Measurements from ENCODE around the gene GPR37L1.

The GPR37L1 gene

GRCh38 chr1:202154766-202155477 is 32.2 kb downstream of the GPR37L1 start:
- Histone ChIP-seq H3K9me3 (replicated peaks; ENCODE audit: insufficient read depth, low read length) (no peaks in the 10 kb centered on the region), H3K79me2 (ENCODE audit: low read length) (peaks cover 39% of the 10 kb centered on the region), H3K4me2 (ENCODE audit: low read depth, low read length) (no peak overlapping the region), H3K9me2 (replicated peaks; ENCODE audit: insufficient read depth, low read length) (no peaks in the 10 kb centered on the region), H3K9ac (ENCODE audit: low read length) (no peak overlapping the region), H3F3A (ENCODE audit: insufficient read depth, low read length) (0 out of 2 replicates have a peak, but pooled peaks cover 3% of the 10 kb centered on the region), H3K27ac (ENCODE audit: low read length) (no peak overlapping the region), H4K20me1 (ENCODE audit: insufficient read depth, low read length) (no peaks in the 10 kb centered on the region), H3K36me3 (replicated peaks; ENCODE audit: insufficient read depth, low read length) (peaks cover 10% of the 10 kb centered on the region; the same call in 1 of the 2 replicates), H3K27me3 (replicated peaks; ENCODE audit: insufficient read depth, low read length) (no peaks in the 10 kb centered on the region), H3K4me1 (ENCODE audit: low read length) (peaks cover 9% of the 10 kb centered on the region), H3K4me3 (ENCODE audit: low read length) (no peak overlapping the region), H2AFZ (ENCODE audit: low read length) (no peak overlapping the region)
- DNase-seq, result peak; percentile 46
- TF ChIP-seq CTCF (IDR thresholded peaks at IDR 0.05; ENCODE audit: low read length) (peak; percentile 57), EZH2 (optimal IDR thresholded peaks at IDR 0.05; ENCODE audit: low read depth, low read length) (no peak)

GRCh38 chr1:202155478-202156021 is 32.8 kb downstream of the GPR37L1 start:
- H3K4me1 ChIP-seq (ENCODE audit: low read length), result peaks cover 9% of the 10 kb centered on the region
- no peaks in the 10 kb centered on the region for H3K9me2 ChIP-seq (replicated peaks; ENCODE audit: insufficient read depth, low read length)
- no peak overlapping the region for H3K4me2 ChIP-seq (ENCODE audit: low read depth, low read length)
- no peak overlapping the region for H2AFZ ChIP-seq (ENCODE audit: low read length)
- no peak overlapping the region for H3K27ac ChIP-seq (ENCODE audit: low read length)
- peaks cover 45% of the 10 kb centered on the region for H3K79me2 ChIP-seq (ENCODE audit: low read length)
- no peak overlapping the region for H3K4me3 ChIP-seq (ENCODE audit: low read length)
- H3F3A ChIP-seq (ENCODE audit: insufficient read depth, low read length), result 0 out of 2 replicates have a peak, but pooled peaks cover 3% of the 10 kb centered on the region
- no peak overlapping the region for H3K9ac ChIP-seq (ENCODE audit: low read length)
- DNase-seq, result no peak
- no peaks in the 10 kb centered on the region for H3K9me3 ChIP-seq (replicated peaks; ENCODE audit: insufficient read depth, low read length)
- TF ChIP-seq EZH2phosphoT487 (IDR thresholded peaks at IDR 0.05; ENCODE audit: low read length), result no peak
- TF ChIP-seq CTCF (IDR thresholded peaks at IDR 0.05; ENCODE audit: low read length), result no peak
- TF ChIP-seq EZH2 (optimal IDR thresholded peaks at IDR 0.05; ENCODE audit: low read depth, low read length), result no peak
- no peaks in the 10 kb centered on the region for H3K27me3 ChIP-seq (replicated peaks; ENCODE audit: insufficient read depth, low read length)
- H4K20me1 ChIP-seq (ENCODE audit: insufficient read depth, low read length), result no peaks in the 10 kb centered on the region
- peaks cover 10% of the 10 kb centered on the region; the same call in 1 of the 2 replicates for H3K36me3 ChIP-seq (replicated peaks; ENCODE audit: insufficient read depth, low read length)

DNA sequence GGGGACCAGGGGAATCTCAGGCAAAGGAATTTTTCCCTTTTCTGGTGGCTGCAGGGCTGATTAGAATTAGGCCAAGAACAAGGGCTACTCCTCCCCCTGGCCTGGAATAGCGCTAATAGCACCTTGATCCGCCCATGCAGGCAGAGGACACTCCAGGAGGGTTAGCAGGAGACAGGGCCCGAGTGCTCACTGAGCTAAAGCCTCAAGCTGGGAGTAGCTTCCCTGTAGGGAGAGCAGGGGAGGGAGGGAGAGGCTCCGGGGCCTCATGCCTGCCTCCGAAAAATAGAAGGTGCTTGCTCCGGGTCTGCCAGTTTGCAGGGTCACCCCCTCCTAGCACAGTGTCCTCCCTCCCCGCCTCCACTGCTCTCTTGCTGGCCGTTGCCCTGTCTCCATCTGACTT is 33.9 kb downstream of the GPR37L1 start:
- no peak overlapping the region for H3K27ac ChIP-seq (ENCODE audit: low read length)

More for the DNA sequence above, 33.9 kb downstream of the GPR37L1 start:
- H3K27me3 ChIP-seq (replicated peaks; ENCODE audit: insufficient read depth, low read length), result no peaks in the 10 kb centered on the region
- peaks cover 56% of the 10 kb centered on the region for H3K79me2 ChIP-seq (ENCODE audit: low read length)
- H3K4me2 ChIP-seq (ENCODE audit: low read depth, low read length), result no peak overlapping the region
- H3K36me3 ChIP-seq (replicated peaks; ENCODE audit: insufficient read depth, low read length), result peaks cover 10% of the 10 kb centered on the region; the same call in 1 of the 2 replicates
- no peaks in the 10 kb centered on the region for H4K20me1 ChIP-seq (ENCODE audit: insufficient read depth, low read length)
- no peaks in the 10 kb centered on the region for H3K9me2 ChIP-seq (replicated peaks; ENCODE audit: insufficient read depth, low read length)
- DNase-seq, result no peak
- TF ChIP-seq EZH2phosphoT487 (IDR thresholded peaks at IDR 0.05; ENCODE audit: low read length), result no peak
- TF ChIP-seq EZH2 (optimal IDR thresholded peaks at IDR 0.05; ENCODE audit: low read depth, low read length), result no peak
- no peak for TF ChIP-seq CTCF (IDR thresholded peaks at IDR 0.05; ENCODE audit: low read length)
- H2AFZ ChIP-seq (ENCODE audit: low read length), result no peak overlapping the region
- no peaks in the 10 kb centered on the region for H3K9me3 ChIP-seq (replicated peaks; ENCODE audit: insufficient read depth, low read length)
- no peak overlapping the region for H3K4me3 ChIP-seq (ENCODE audit: low read length)
- 0 out of 2 replicates have a peak, but pooled peaks cover 3% of the 10 kb centered on the region for H3F3A ChIP-seq (ENCODE audit: insufficient read depth, low read length)
- H3K4me1 ChIP-seq (ENCODE audit: low read length), result peaks cover 16% of the 10 kb centered on the region
- no peak overlapping the region for H3K9ac ChIP-seq (ENCODE audit: low read length)
